Skin epidermis (tissue), 12 donors: Measurements from ENCODE around the gene PAGE2B.
"Not testable (repeated sequence)": the region's sequence is repeated elsewhere in the genome, so short reads cannot be mapped to it uniquely, and the experiment has no call there.

Experiments
- H3K27ac ChIP-seq, 21 experiments: fragments of 200-600 bp; sonication (generic) in 11 of 21; one replicate each; pipeline ENCODE4 v1.5.0; 2020; ENCODE audit warnings: mild to moderate bottlenecking in 3 of 21, inconsistent platforms in 2 of 21, moderate library complexity in 2 of 21
- H3K4me3 ChIP-seq, 7 experiments: fragments of 200-600 bp; sonication (generic) in 2 of 7; one replicate each; pipeline ENCODE4 v1.5.0; 2020; ENCODE audit warnings: inconsistent platforms in 2 of 7, mild to moderate bottlenecking in 2 of 7, moderate library complexity in 1 of 7

Gene PAGE2B

GRCh38 chrX:55074851-55075467 is at the start of gene PAGE2B:
Gene PAGE2B (plus strand): TSS chrX:55075030. CDS start chrX:55076042, 1,012 bp downstream.
- Histone ChIP-seq H3K27ac (no peak within 1 kb of the TSS), H3K4me3 (no peak within 1 kb of the TSS)

- no peak overlapping the region for H3K27ac ChIP-seq
- no peak overlapping the region for H3K4me3 ChIP-seq
These were observed 48.7 kb upstream of the PAGE2B start for GRCh38 chrX:55026143-55026542.

- H3K4me3 ChIP-seq = no peak overlapping the region
- no peak overlapping the region for H3K27ac ChIP-seq
These were observed 48.0 kb upstream of the PAGE2B start for GRCh38 chrX:55026840-55027239.

GRCh38 chrX:55028040-55028439 is 46.8 kb upstream of the PAGE2B start:
- Histone ChIP-seq H3K4me3 (no peak overlapping the region), H3K27ac (no peak overlapping the region)

GRCh38 chrX:55028611-55029010 is 46.2 kb upstream of the PAGE2B start:
- Histone ChIP-seq H3K4me3 (no peak overlapping the region), H3K27ac (no peak overlapping the region)

GRCh38 chrX:55029291-55029690 is 45.5 kb upstream of the PAGE2B start:
- Histone ChIP-seq H3K4me3 (no peak overlapping the region), H3K27ac (no peak overlapping the region)

GRCh38 chrX:55030271-55031205 is 44.3 kb upstream of the PAGE2B start, which contains the start of gene ALAS2:
Gene ALAS2 (minus strand): TSS chrX:55030977. CDS start chrX:55026000, 4,977 bp downstream.
- Histone ChIP-seq H3K4me3 (no peak within 1 kb of the TSS), H3K27ac (no peak within 1 kb of the TSS)

- Histone ChIP-seq H3K27ac (no peak overlapping the region), H3K4me3 (no peak overlapping the region)
These were observed 41.4 kb upstream of the PAGE2B start for GRCh38 chrX:55033429-55033828.

- no peak overlapping the region for H3K27ac ChIP-seq
- H3K4me3 ChIP-seq = no peak overlapping the region
These were observed 35.4 kb upstream of the PAGE2B start for GRCh38 chrX:55039471-55039870.

- Histone ChIP-seq H3K4me3 (no peak overlapping the region), H3K27ac (no peak overlapping the region)
These were observed 33.3 kb upstream of the PAGE2B start for GRCh38 chrX:55041514-55041913.

GRCh38 chrX:55050599-55050998 is 24.2 kb upstream of the PAGE2B start:
- H3K27ac ChIP-seq, H3K4me3 ChIP-seq: not testable (repeated sequence)

GRCh38 chrX:55056820-55057674 is 17.8 kb upstream of the PAGE2B start:
- Histone ChIP-seq H3K4me3 (no peak overlapping the region), H3K27ac (peak overlapping the region in 1 of 21 experiments; percentile 4)

- no peak overlapping the region for H3K27ac ChIP-seq
- no peak overlapping the region for H3K4me3 ChIP-seq
These were observed 17.1 kb upstream of the PAGE2B start for GRCh38 chrX:55057675-55058249.

GRCh38 chrX:55067180-55067579 is 7.7 kb upstream of the PAGE2B start:
- H3K4me3 ChIP-seq, H3K27ac ChIP-seq: not testable (repeated sequence)

- no peak overlapping the region for H3K27ac ChIP-seq
These were observed 2.5 kb upstream of the PAGE2B start for GRCh38 chrX:55072286-55072685.

GRCh38 chrX:55088795-55089489 is 14.1 kb downstream of the PAGE2B start, which contains the start of gene PAGE2:
Gene PAGE2 (plus strand): TSS chrX:55089018. CDS start chrX:55090021, 1,003 bp downstream.
- no peak within 1 kb of the TSS for H3K4me3 ChIP-seq
- no peak within 1 kb of the TSS for H3K27ac ChIP-seq

More at GRCh38 chrX:55072286-55072685, 2.5 kb upstream of the PAGE2B start:
- H3K4me3 ChIP-seq = no peak overlapping the region

GRCh38 chrX:55098691-55099090 is 23.9 kb downstream of the PAGE2B start:
- Histone ChIP-seq H3K4me3 (no peak overlapping the region), H3K27ac (no peak overlapping the region)

GRCh38 chrX:55099162-55099561 is 24.3 kb downstream of the PAGE2B start:
- H3K4me3 ChIP-seq = no peak overlapping the region
- H3K27ac ChIP-seq = no peak overlapping the region

- H3K27ac ChIP-seq = no peak overlapping the region
- no peak overlapping the region for H3K4me3 ChIP-seq
These were observed 27.9 kb downstream of the PAGE2B start for GRCh38 chrX:55102754-55103153.
